Memory B cell (primary cell): ENCODE data around the gene PRKCA.

Experiments
- ATAC-seq: fragments of 150-1000 bp; cut with Tn5 transposase; 2 replicates; pipeline ENCODE4 v1.10.0; 2021; ENCODE audit warnings: low read depth, mild to moderate bottlenecking, moderate library complexity
- DNase-seq, 2 donors: peaks; one replicate each; pipeline ENCODE4 v3.0.0; 2022; ENCODE audit warnings: low spot score in 2 of 2
- H3K27ac Mint-ChIP-seq: one replicate; pipeline ENCODE4 v1.8.0; 2022; ENCODE audit warnings: mild to moderate bottlenecking, moderate library complexity, mixed read lengths
- H3K27me3 Mint-ChIP-seq: one replicate; pipeline ENCODE4 v1.8.0; 2022; ENCODE audit warnings: mixed read lengths
- H3K36me3 Mint-ChIP-seq: one replicate; pipeline ENCODE4 v1.8.0; 2022; ENCODE audit warnings: mild to moderate bottlenecking, mixed read lengths
- H3K4me1 Mint-ChIP-seq: one replicate; pipeline ENCODE4 v1.8.0; 2022; ENCODE audit warnings: mixed read lengths
- H3K4me3 Mint-ChIP-seq: one replicate; pipeline ENCODE4 v1.8.0; 2022; ENCODE audit warnings: mild to moderate bottlenecking, moderate library complexity, mixed read lengths
- H3K9me3 Mint-ChIP-seq: one replicate; pipeline ENCODE4 v1.8.0; 2022; ENCODE audit warnings: mixed read lengths

Gene PRKCA

GRCh38 chr17:66635386-66636045 lies 333.1 kb downstream of the PRKCA start:
- H3K4me1 Mint-ChIP-seq, result no peaks in the 10 kb centered on the region
- no peaks in the 10 kb centered on the region for H3K9me3 Mint-ChIP-seq
- H3K27ac Mint-ChIP-seq, result no peak overlapping the region
- no peak for ATAC-seq
- DNase-seq, result no peak
- H3K4me3 Mint-ChIP-seq, result no peak overlapping the region
- peaks cover 3% of the 10 kb centered on the region for H3K27me3 Mint-ChIP-seq
- no peaks in the 10 kb centered on the region for H3K36me3 Mint-ChIP-seq

- Mint-ChIP-seq H3K36me3 (no peaks in the 10 kb centered on the region), H3K4me1 (no peaks in the 10 kb centered on the region), H3K27ac (no peak overlapping the region), H3K4me3 (no peak overlapping the region), H3K27me3 (peaks cover 3% of the 10 kb centered on the region), H3K9me3 (no peaks in the 10 kb centered on the region)
- no peak for DNase-seq
- no peak for ATAC-seq
Observed at GRCh38 chr17:66636111-66636510, 333.7 kb downstream of the PRKCA start.

- H3K36me3 Mint-ChIP-seq, result no peaks in the 10 kb centered on the region
- no peak overlapping the region for H3K27ac Mint-ChIP-seq
- H3K27me3 Mint-ChIP-seq, result peaks cover 3% of the 10 kb centered on the region
- no peaks in the 10 kb centered on the region for H3K9me3 Mint-ChIP-seq
- DNase-seq, result no peak
- no peak for ATAC-seq
- H3K4me3 Mint-ChIP-seq, result no peak overlapping the region
- H3K4me1 Mint-ChIP-seq, result no peaks in the 10 kb centered on the region
Observed at GRCh38 chr17:66637491-66637890, 335.1 kb downstream of the PRKCA start.

- no peak overlapping the region for H3K27ac Mint-ChIP-seq
- no peaks in the 10 kb centered on the region for H3K36me3 Mint-ChIP-seq
- ATAC-seq (no peak), DNase-seq (no peak)
- H3K4me1 Mint-ChIP-seq, result no peaks in the 10 kb centered on the region
- H3K4me3 Mint-ChIP-seq, result no peak overlapping the region
- peaks cover 3% of the 10 kb centered on the region for H3K27me3 Mint-ChIP-seq
- H3K9me3 Mint-ChIP-seq, result no peaks in the 10 kb centered on the region
Observed at GRCh38 chr17:66638707-66639479, 336.5 kb downstream of the PRKCA start.

GRCh38 chr17:66643815-66644710 lies 341.6 kb downstream of the PRKCA start:
- Mint-ChIP-seq H3K27me3 (no peaks in the 10 kb centered on the region), H3K36me3 (peaks cover 3% of the 10 kb centered on the region)

GRCh38 chr17:66645259-66645658 lies 342.8 kb downstream of the PRKCA start:
- no peak for ATAC-seq
- Mint-ChIP-seq H3K4me3 (no peak overlapping the region), H3K27ac (no peak overlapping the region), H3K4me1 (no peaks in the 10 kb centered on the region), H3K9me3 (no peaks in the 10 kb centered on the region), H3K27me3 (no peaks in the 10 kb centered on the region), H3K36me3 (peaks cover 3% of the 10 kb centered on the region)
- no peak for DNase-seq

More at GRCh38 chr17:66643815-66644710, 341.6 kb downstream of the PRKCA start:
- H3K4me3 Mint-ChIP-seq, result no peak overlapping the region
- H3K9me3 Mint-ChIP-seq, result no peaks in the 10 kb centered on the region
- H3K27ac Mint-ChIP-seq, result no peak overlapping the region
- no peaks in the 10 kb centered on the region for H3K4me1 Mint-ChIP-seq
- DNase-seq (no peak), ATAC-seq (no peak)

GRCh38 chr17:66647391-66647983 lies 345.1 kb downstream of the PRKCA start:
- no peak for ATAC-seq
- Mint-ChIP-seq H3K9me3 (no peaks in the 10 kb centered on the region), H3K27ac (no peak overlapping the region), H3K36me3 (peaks cover 3% of the 10 kb centered on the region), H3K4me1 (no peaks in the 10 kb centered on the region), H3K27me3 (no peaks in the 10 kb centered on the region), H3K4me3 (no peak overlapping the region)
- no peak for DNase-seq

- no peak overlapping the region for H3K4me3 Mint-ChIP-seq
- peaks cover 3% of the 10 kb centered on the region for H3K36me3 Mint-ChIP-seq
- ATAC-seq (no peak), DNase-seq (no peak)
- H3K27ac Mint-ChIP-seq, result no peak overlapping the region
- no peaks in the 10 kb centered on the region for H3K9me3 Mint-ChIP-seq
- no peaks in the 10 kb centered on the region for H3K27me3 Mint-ChIP-seq
- H3K4me1 Mint-ChIP-seq, result no peaks in the 10 kb centered on the region
Observed at GRCh38 chr17:66649818-66650543, 347.6 kb downstream of the PRKCA start.

- Mint-ChIP-seq H3K27me3 (no peaks in the 10 kb centered on the region), H3K4me1 (no peaks in the 10 kb centered on the region), H3K4me3 (no peak overlapping the region), H3K9me3 (no peaks in the 10 kb centered on the region), H3K36me3 (no peaks in the 10 kb centered on the region), H3K27ac (no peak overlapping the region)
- DNase-seq (no peak), ATAC-seq (no peak)
Observed at GRCh38 chr17:66650544-66650877, 348.1 kb downstream of the PRKCA start.

- Mint-ChIP-seq H3K36me3 (no peaks in the 10 kb centered on the region), H3K27me3 (peaks cover 1% of the 10 kb centered on the region), H3K27ac (no peak overlapping the region), H3K4me1 (no peaks in the 10 kb centered on the region), H3K4me3 (no peak overlapping the region), H3K9me3 (no peaks in the 10 kb centered on the region)
- ATAC-seq (no peak), DNase-seq (no peak)
Observed at GRCh38 chr17:66652840-66653507, 350.6 kb downstream of the PRKCA start.

GRCh38 chr17:66654106-66654740 lies 351.8 kb downstream of the PRKCA start:
- peaks cover 1% of the 10 kb centered on the region for H3K27me3 Mint-ChIP-seq
- H3K4me3 Mint-ChIP-seq, result no peak overlapping the region
- no peaks in the 10 kb centered on the region for H3K9me3 Mint-ChIP-seq
- H3K4me1 Mint-ChIP-seq, result no peaks in the 10 kb centered on the region
- ATAC-seq (no peak), DNase-seq (no peak)
- H3K27ac Mint-ChIP-seq, result no peak overlapping the region
- H3K36me3 Mint-ChIP-seq, result no peaks in the 10 kb centered on the region

- no peak overlapping the region for H3K4me3 Mint-ChIP-seq
- H3K4me1 Mint-ChIP-seq, result no peaks in the 10 kb centered on the region
- DNase-seq, result no peak
- no peaks in the 10 kb centered on the region for H3K9me3 Mint-ChIP-seq
- H3K27ac Mint-ChIP-seq, result no peak overlapping the region
- ATAC-seq, result no peak
- peaks cover 1% of the 10 kb centered on the region for H3K27me3 Mint-ChIP-seq
- no peaks in the 10 kb centered on the region for H3K36me3 Mint-ChIP-seq
Observed at GRCh38 chr17:66654764-66655163, 352.4 kb downstream of the PRKCA start.

GRCh38 chr17:66655461-66655860 lies 353.0 kb downstream of the PRKCA start:
- DNase-seq, result no peak
- ATAC-seq, result no peak
- no peaks in the 10 kb centered on the region for H3K4me1 Mint-ChIP-seq
- no peaks in the 10 kb centered on the region for H3K9me3 Mint-ChIP-seq
- H3K4me3 Mint-ChIP-seq, result no peak overlapping the region
- no peaks in the 10 kb centered on the region for H3K36me3 Mint-ChIP-seq
- peaks cover 1% of the 10 kb centered on the region for H3K27me3 Mint-ChIP-seq
- no peak overlapping the region for H3K27ac Mint-ChIP-seq
